Central memory CD8-positive, alpha-beta T cell (primary cell): ENCODE measurements around the gene HOXD9.

Source experiments
- ATAC-seq: fragments of 150-1000 bp; cut with Tn5 transposase; replicated peaks from 2 replicates; pipeline ENCODE4 v1.10.0; 2022; ENCODE audit warnings: mild to moderate bottlenecking, moderate FRiP score, moderate number of reproducible peaks; ENCODE audit not compliant: poor library complexity, severe bottlenecking; ENCODE audit errors: extremely low read depth
- DNase-seq, 2 donors: peaks; one replicate each; pipeline ENCODE4 v3.0.0; 2021; ENCODE audit warnings: low spot score in 2 of 2
- H3K27ac Mint-ChIP-seq: one replicate; pipeline ENCODE4 v1.8.0; 2022; ENCODE audit warnings: low read depth, mild to moderate bottlenecking, moderate library complexity, mixed read lengths
- H3K27me3 Mint-ChIP-seq: one replicate; pipeline ENCODE4 v1.8.0; 2022; ENCODE audit warnings: mixed read lengths
- H3K36me3 Mint-ChIP-seq: one replicate; pipeline ENCODE4 v1.8.0; 2022; ENCODE audit warnings: mild to moderate bottlenecking, moderate library complexity, mixed read lengths; ENCODE audit not compliant: insufficient read depth
- H3K4me1 Mint-ChIP-seq: one replicate; pipeline ENCODE4 v1.8.0; 2022; ENCODE audit warnings: mixed read lengths
- H3K4me3 Mint-ChIP-seq: one replicate; pipeline ENCODE4 v1.8.0; 2022; ENCODE audit warnings: mild to moderate bottlenecking, moderate library complexity, mixed read lengths
- H3K9me3 Mint-ChIP-seq: one replicate; pipeline ENCODE4 v1.8.0; 2022; ENCODE audit warnings: mixed read lengths

The HOXD9 gene

GRCh38 chr2:176105730-176106580 lies 16.6 kb upstream of the HOXD9 start:
- peak overlapping the region; percentile 70 for H3K27ac Mint-ChIP-seq
- H3K27me3 Mint-ChIP-seq, result peaks cover 86% of the 10 kb centered on the region
- H3K4me3 Mint-ChIP-seq, result peak overlapping the region; percentile 23
- ATAC-seq (no peak), DNase-seq (no peak)
- H3K9me3 Mint-ChIP-seq, result peaks cover 6% of the 10 kb centered on the region
- H3K36me3 Mint-ChIP-seq, result peaks cover 23% of the 10 kb centered on the region
- peaks cover 13% of the 10 kb centered on the region for H3K4me1 Mint-ChIP-seq

GRCh38 chr2:176106581-176107539 lies 15.7 kb upstream of the HOXD9 start, which contains the start of gene HOXD11:
HOXD11 (plus strand) TSS chr2:176107280; CDS start chr2:176107356, 76 bp downstream.
- Mint-ChIP-seq H3K36me3 (peaks cover 26% of the 10 kb centered on the region), H3K27me3 (peaks cover 86% of the 10 kb centered on the region), H3K4me3 (peak within 1 kb of the TSS; percentile 23), H3K27ac (peak within 1 kb of the TSS; percentile 70), H3K4me1 (peaks cover 13% of the 10 kb centered on the region), H3K9me3 (peaks cover 6% of the 10 kb centered on the region)
- DNase-seq (no peak), ATAC-seq (no peak)

- Mint-ChIP-seq H3K27me3 (peaks cover 86% of the 10 kb centered on the region), H3K27ac (no peak overlapping the region), H3K4me1 (peaks cover 13% of the 10 kb centered on the region), H3K4me3 (no peak overlapping the region), H3K36me3 (peaks cover 29% of the 10 kb centered on the region), H3K9me3 (peaks cover 6% of the 10 kb centered on the region)
- DNase-seq (no peak), ATAC-seq (no peak)
Observed at GRCh38 chr2:176107731-176108181, 14.8 kb upstream of the HOXD9 start.

GRCh38 chr2:176109192-176109901 lies 13.2 kb upstream of the HOXD9 start:
- H3K9me3 Mint-ChIP-seq, result peaks cover 6% of the 10 kb centered on the region

GRCh38 chr2:176109946-176110345 lies 12.6 kb upstream of the HOXD9 start:
- peaks cover 27% of the 10 kb centered on the region for H3K36me3 Mint-ChIP-seq
- DNase-seq (no peak), ATAC-seq (no peak)
- H3K4me3 Mint-ChIP-seq, result no peak overlapping the region
- H3K9me3 Mint-ChIP-seq, result peaks cover 6% of the 10 kb centered on the region
- H3K4me1 Mint-ChIP-seq, result peaks cover 10% of the 10 kb centered on the region
- peaks cover 85% of the 10 kb centered on the region for H3K27me3 Mint-ChIP-seq
- no peak overlapping the region for H3K27ac Mint-ChIP-seq

More at GRCh38 chr2:176109192-176109901, 13.2 kb upstream of the HOXD9 start:
- Mint-ChIP-seq H3K27ac (peak overlapping the region; percentile 32), H3K4me3 (peak overlapping the region; percentile 23), H3K4me1 (peaks cover 13% of the 10 kb centered on the region), H3K36me3 (peaks cover 28% of the 10 kb centered on the region), H3K27me3 (peaks cover 86% of the 10 kb centered on the region)
- DNase-seq (no peak), ATAC-seq (no peak)

GRCh38 chr2:176110415-176111308 lies 11.9 kb upstream of the HOXD9 start:
- Mint-ChIP-seq H3K9me3 (peaks cover 6% of the 10 kb centered on the region), H3K27me3 (peaks cover 81% of the 10 kb centered on the region), H3K36me3 (peaks cover 26% of the 10 kb centered on the region), H3K4me1 (peaks cover 8% of the 10 kb centered on the region), H3K27ac (no peak overlapping the region), H3K4me3 (no peak overlapping the region)
- no peak for DNase-seq
- ATAC-seq, result no peak

GRCh38 chr2:176111309-176111663 lies 11.2 kb upstream of the HOXD9 start:
- ATAC-seq (no peak), DNase-seq (no peak)
- no peak overlapping the region for H3K4me3 Mint-ChIP-seq
- H3K9me3 Mint-ChIP-seq, result peaks cover 1% of the 10 kb centered on the region
- peaks cover 20% of the 10 kb centered on the region for H3K36me3 Mint-ChIP-seq
- H3K4me1 Mint-ChIP-seq, result peaks cover 3% of the 10 kb centered on the region
- no peak overlapping the region for H3K27ac Mint-ChIP-seq
- H3K27me3 Mint-ChIP-seq, result peaks cover 81% of the 10 kb centered on the region

GRCh38 chr2:176111846-176112374 lies 10.6 kb upstream of the HOXD9 start:
- ATAC-seq (no peak), DNase-seq (no peak)
- Mint-ChIP-seq H3K9me3 (no peaks in the 10 kb centered on the region), H3K27me3 (peaks cover 82% of the 10 kb centered on the region), H3K4me1 (no peaks in the 10 kb centered on the region), H3K4me3 (no peak overlapping the region), H3K27ac (no peak overlapping the region), H3K36me3 (peaks cover 20% of the 10 kb centered on the region)

GRCh38 chr2:176112375-176113302 lies 9.9 kb upstream of the HOXD9 start:
- H3K4me3 Mint-ChIP-seq, result no peak overlapping the region
- no peaks in the 10 kb centered on the region for H3K9me3 Mint-ChIP-seq
- peaks cover 89% of the 10 kb centered on the region for H3K27me3 Mint-ChIP-seq
- no peaks in the 10 kb centered on the region for H3K4me1 Mint-ChIP-seq
- H3K27ac Mint-ChIP-seq, result no peak overlapping the region
- peaks cover 22% of the 10 kb centered on the region for H3K36me3 Mint-ChIP-seq
- no peak for DNase-seq
- no peak for ATAC-seq

GRCh38 chr2:176114120-176114929 lies 8.2 kb upstream of the HOXD9 start:
- H3K9me3 Mint-ChIP-seq, result no peaks in the 10 kb centered on the region
- H3K27ac Mint-ChIP-seq, result no peak overlapping the region
- H3K36me3 Mint-ChIP-seq, result peaks cover 21% of the 10 kb centered on the region
- H3K27me3 Mint-ChIP-seq, result peaks cover 96% of the 10 kb centered on the region
- no peak for ATAC-seq
- no peak overlapping the region for H3K4me3 Mint-ChIP-seq
- no peak for DNase-seq
- peaks cover 16% of the 10 kb centered on the region for H3K4me1 Mint-ChIP-seq
